Kasumi-1 (cell line): ENCODE results near the gene BIN2.
A peak's percentile ranks its signal among the peaks of the same experiment; 100 is the strongest.
"Not testable (repeated sequence)": the region's sequence is repeated elsewhere in the genome, so short reads cannot be mapped to it uniquely, and the experiment has no call there.

ENCODE experiments used
- DNase-seq, 2 experiments: peaks; one replicate each; lab custom pipeline; 2025; lab: John Stamatoyannopoulos, UW

BIN2 gene

DNA sequence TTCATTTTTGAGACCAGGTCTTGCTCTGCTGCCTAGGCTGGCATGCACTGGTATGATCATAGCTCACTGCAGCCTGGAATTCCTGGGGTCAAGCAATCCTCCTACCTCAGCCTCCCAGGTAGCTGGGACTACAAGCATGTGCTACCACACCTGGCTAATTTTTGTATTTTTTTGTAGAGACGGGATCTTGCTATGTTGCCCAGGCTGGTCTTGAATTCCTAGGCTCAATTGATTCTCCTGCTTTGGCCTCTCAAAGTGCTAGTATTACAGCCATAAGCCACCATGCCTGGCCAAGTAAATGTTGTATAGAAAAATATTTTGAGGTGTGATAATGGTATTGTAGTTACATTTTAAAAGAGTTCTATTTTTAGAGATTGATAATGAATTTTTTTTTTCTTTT lies 12.6 kb downstream of the BIN2 start:
- DNase-seq = no peak

DNA sequence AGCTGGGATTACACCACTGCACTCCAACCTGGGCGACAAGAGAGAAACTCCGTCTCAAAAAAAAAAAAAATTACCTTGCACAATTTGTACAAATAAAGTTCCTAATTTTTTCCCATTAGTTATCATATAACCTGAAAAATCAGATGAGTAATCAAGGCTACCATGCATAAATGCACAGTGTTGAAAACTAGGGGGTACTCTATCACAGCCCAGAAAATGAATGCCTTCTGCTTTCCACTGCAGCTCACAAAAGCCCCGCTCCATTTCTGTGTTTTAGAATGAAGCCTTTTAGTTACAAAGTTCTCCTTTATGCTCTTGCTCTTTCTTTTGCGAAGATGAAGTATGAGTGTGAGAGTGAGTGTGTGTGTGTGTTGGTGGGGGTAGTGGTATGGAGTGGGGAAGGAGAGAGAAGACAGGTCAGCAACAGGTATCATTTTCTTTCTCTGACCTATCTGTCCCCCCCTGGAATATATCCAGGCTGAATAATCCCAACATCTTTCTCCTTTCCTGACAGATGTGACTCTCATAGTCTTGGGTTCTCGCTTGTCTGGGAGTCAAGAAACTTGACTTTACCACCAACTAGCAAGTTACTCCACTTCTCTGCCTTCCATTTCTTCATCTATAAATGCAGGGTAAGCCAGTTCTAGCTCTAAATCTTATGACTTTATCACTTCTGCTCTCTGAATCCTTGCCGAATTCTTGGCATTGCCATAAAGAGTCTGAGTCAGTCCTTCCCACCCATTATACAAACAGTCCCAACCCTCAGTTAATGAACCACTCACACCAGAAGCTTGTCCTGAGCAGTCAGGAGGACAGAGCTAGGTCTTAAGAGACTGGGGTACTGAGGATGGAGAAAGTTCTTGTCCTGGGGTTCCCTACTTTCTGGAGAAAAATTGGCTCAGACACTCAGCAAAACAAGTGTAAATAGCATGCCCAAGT lies 16.1 kb downstream of the BIN2 start:
- DNase-seq = no peak

DNA sequence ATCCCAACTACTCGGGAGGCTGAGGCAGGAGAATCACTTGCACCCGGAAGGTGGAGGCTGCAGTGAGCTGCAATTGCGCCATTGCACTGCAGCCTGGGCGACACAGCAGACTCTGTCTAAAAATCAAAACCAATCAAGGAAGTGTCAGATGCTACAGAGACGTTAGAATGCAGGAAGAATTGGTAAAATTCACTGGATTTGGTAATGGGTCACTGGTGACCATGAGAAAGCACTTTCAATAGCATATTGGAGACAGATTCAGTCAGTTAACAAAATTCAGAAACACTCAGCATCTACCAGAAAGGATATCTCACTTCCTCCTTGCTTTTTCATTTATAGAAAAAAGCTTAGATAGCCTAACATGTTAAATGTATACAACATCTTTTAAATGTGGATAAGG lies 17.5 kb downstream of the BIN2 start:
- DNase-seq = no peak

DNA sequence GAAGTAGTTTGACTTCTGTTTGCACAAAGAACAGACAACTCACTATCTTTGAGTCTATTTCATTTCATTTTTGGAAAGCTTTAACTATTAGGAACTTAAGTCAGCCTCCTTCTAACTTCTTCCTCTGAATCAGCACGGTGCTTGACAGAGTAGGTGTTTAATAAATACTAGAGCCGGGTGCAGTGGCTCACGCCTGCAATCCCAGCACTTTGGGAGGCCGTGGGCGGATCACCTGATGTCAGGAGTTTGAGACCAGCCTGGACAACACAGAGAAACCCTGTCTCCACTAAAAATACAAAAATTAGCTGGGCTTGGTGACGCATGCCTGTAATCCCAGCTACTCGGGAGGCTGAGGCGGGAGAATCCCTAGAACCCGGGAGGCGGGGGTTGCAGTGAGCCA lies 23.2 kb downstream of the BIN2 start:
- not testable (repeated sequence) for DNase-seq

DNA sequence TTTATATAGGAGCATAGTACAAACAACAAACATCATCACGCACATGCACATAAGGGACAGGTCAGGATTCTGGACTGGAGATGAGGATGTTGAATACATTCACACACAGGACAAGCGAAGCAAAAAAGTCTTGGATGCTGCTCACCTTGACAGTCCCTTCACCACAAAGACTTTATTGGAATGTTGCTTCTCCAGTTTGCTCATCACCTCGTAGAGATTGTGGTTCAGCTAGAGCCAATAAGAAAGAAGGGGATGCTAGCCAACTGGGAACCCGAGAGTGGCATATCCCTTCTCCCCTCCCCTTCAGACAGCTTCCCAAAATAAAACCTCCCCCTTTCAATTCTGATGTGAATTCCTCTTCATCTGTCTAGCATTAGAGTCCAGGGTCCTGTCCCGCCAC lies 28.3 kb downstream of the BIN2 start:
- DNase-seq = no peak

DNA sequence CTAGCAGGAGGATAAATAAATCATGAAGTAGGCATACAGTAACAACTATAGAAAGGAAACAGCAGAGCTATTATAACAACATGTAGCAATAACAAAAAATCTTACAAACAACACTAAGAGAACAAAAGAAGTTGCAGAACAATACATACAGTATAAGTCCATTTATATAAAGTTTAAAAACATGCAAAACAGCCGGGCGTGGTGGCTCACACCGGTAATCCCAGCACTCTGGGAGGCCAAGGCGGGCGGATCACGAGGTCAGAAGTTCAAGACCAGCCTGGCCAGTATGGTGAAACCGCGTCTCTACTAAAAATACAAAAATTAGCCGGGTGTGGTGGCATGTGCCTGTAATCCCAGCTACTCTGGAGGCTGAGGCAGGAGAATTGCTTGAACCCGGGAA lies 29.9 kb downstream of the BIN2 start:
- DNase-seq = not testable (repeated sequence)

DNA sequence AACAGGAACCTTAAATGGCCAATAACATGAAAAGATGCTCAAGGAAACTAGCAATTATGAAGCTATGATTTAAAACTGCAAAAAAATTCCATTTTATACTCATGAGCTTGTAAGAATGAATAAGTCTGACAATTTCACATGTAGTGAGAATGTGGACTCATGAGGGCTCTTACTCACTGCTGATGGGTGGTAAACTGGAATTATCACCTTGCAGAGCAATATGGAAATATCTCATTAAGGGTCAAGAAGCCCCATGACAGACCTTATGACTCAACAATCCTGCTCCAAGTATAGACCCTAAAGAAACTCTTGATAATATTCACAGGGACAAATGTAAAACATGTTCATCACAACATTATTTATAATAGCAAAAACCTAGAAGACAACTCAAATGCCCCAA lies 30.3 kb downstream of the BIN2 start:
- DNase-seq = no peak

DNA sequence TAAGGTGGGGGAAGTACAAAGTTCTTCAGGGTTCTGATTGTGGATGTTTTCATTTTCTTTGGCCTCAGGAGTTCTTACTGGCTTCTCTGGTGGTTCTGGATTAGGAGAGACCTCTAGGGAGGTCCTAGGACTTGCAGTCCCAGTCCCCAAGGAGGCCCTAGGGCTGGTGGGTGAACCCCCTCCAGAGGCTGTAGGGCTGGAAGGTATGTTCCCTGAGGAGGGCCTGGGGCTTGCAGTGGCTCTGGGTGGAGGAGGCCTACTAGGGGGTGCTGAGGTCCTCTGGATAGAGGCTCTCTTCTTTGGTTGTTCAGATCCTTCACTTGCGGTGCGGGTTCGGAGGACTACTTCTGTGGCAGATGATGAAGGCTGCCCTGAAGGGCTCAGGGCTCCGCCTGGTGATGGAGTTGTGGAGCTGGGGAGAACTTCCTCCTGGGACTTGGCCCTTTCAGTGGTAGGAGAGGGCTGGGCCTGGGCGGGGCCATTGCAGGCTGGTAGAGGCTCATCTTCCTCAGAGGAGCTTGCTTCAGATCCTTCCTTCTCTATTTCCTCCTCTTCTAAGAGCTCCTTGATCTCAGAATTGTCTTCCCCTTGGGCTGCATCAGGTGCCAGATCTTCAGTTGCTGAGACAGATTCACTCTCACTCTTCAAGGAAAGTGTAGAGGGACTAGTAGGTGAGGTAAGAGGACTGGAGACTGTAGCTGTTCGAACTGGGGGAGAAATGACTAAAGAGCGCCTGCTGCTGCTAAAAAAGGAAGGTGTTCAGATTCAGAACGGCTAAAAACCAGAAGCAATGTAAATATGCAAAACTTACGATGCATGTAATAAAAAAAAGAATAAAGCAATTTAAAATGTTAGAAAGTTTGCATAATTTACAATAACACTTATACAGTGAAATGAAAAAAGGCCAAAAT lies 32.1 kb downstream of the BIN2 start:
- DNase-seq = peak; percentile 82 to 87

DNA sequence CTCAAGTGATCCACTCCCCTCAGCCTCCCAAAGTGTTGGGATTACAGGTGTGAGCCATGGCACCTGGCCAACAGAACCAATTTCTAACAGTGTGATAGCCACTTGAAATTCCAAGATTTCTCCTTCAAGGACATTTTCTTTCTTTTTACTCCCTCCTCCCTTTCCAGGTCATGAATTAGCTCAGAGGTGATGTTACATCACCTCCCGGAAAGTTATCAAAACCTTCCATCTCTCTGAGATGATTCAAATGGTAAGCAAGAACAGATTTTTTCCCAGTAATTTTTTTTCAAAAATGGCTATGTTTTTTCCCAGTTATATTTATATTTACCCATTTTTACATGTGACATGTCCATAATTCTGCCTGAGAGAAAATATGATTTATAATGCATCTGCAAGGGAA lies 38.1 kb downstream of the BIN2 start:
- no peak for DNase-seq

DNA sequence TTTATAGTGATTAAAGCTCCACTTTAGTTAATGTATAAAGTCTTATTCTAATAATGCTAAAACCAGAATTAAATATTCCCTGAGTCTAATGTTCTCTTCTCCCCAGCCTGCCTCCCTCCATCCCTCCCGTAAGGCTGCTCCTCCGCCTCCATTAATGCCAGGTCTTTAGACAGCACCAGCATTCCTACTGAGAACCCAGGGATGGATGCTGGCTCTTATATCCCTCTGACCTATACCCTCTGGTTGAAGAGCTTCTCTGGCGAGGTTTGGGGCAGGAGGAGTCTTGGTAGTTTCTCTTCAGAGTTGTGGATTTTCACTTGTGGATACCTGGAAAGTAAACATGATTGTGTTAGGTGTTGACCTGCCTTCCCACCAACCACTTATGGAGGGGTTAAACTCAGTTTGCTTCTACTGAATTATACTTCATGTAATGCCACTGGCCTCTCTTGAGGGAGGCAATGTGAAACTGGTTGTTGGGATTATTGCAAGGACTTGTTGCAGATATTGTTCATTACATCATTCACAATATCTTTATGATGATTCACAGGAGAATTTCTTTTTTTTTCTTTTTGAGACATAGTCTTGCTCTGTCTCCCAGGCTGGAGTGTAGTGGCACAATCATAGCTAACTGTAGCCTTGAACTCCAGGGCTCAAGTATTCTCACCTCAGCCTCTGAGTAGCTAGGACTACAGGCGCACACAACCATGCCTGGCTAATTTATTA lies 42.6 kb downstream of the BIN2 start:
- DNase-seq = no peak

DNA sequence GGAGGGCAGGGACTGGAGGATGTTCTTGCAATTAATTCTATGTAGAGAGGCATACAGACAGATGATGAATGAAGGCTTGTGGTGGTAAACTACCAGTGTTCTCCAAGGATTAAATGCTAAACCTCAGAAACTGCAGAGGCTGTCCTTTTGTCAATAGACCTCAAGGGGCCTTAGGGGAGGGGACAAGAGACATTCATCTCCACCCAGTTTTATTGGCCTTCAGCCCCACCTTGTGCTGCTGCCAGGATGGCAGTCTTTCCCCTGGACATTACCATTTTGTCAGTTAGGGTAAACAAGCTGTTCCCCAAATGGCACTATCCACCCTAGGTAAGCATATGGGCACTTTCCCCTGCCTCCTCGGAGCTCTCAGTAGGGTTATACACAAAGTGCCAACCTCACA lies 48.9 kb downstream of the BIN2 start:
- no peak for DNase-seq

DNA sequence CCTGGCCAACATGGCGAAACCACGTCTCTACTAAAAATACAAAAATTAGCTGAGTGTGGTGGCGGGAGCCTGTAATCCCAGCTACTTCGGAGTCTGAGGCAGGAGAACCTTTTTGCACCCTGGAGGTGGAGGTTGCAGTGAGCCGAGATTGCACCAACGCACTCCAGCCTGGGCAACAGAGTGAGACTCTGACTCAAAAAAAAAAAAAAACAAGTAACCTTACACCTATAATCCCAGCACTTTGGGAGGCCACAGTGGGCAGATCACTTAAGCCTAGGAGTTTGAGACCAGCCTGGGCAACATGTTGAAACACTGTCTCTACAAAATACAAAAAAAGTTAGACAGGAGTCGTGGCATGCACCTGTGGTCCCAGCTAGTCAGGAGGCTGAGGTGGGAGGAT lies 51.2 kb downstream of the BIN2 start:
- DNase-seq = not testable (repeated sequence)

DNA sequence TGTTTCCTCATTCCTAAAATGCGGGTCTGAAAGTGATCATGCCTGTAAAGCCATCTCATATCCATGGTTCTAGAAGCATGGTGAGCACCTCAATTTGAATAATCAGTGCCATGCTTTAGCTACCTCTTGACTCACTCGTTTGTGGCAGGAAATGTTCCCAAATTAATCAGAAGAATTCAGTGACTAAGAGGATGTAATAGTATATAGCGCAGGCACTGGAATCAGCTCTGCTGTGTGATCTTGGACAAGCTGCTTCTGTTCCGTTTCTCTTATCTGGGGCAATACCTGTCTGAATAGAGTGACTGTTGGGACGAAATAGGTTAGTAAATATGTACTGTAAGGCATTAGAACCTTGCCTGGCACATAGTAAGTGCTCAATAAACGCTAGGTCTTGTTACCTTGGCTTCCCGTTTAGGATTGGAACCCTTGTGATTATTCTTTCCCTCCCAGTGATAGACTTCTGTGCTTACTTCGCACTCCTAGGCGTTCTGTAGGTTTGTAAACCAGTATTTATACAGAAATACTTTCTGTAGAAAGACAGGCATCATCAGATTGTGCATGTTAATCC lies 52.9 kb downstream of the BIN2 start:
- DNase-seq = no peak

DNA sequence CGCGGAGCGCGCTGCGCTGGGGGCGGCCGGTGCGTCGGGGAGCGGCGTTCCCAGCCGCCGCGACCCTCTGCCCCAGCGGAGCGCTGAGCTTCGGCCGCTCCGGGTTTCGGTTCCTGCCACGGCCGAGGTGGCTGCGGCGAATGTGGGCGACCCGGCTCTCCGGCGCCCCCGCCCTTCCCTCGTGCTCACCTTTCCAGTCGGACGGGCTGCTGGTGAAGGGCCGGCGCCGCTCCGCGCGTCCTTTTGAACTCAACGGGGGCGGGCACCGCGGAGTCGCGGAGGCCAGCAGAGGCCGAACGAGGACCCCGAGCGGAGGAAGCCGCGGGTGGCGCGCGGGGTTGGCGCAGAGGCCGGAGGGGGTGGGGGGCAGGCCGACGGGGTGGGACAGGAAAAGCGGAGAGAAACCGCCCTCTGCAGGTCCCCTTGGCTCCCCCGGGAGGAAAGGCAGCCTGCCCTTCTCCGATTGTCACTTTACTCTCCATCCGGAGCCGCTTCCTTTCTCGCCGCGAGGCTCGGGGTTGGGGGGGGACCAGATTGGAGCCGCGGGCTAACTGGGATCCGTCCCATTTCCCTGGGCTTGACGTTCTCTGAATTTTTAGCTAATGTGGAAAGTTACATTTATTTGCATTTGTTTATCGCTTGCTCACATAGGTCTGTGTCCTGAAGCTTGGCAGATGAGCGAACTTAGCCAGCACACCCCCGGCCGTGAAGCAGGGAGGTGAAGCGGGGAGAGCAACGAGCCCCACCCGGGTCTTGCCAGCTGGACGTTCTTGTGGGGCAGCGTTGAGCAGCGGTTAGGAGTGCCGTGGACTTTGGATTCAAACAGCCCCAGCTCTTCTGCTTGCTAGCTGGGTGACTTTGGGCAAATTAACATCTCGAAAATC lies 53.7 kb downstream of the BIN2 start, which contains the start of gene SMAGP:
TSS of gene SMAGP (minus strand) at position 349 of the 884 bp plus-strand sequence. CDS start 1,137 bp downstream, outside the sequence.
- peak; percentile 20 to 31 for DNase-seq

DNA sequence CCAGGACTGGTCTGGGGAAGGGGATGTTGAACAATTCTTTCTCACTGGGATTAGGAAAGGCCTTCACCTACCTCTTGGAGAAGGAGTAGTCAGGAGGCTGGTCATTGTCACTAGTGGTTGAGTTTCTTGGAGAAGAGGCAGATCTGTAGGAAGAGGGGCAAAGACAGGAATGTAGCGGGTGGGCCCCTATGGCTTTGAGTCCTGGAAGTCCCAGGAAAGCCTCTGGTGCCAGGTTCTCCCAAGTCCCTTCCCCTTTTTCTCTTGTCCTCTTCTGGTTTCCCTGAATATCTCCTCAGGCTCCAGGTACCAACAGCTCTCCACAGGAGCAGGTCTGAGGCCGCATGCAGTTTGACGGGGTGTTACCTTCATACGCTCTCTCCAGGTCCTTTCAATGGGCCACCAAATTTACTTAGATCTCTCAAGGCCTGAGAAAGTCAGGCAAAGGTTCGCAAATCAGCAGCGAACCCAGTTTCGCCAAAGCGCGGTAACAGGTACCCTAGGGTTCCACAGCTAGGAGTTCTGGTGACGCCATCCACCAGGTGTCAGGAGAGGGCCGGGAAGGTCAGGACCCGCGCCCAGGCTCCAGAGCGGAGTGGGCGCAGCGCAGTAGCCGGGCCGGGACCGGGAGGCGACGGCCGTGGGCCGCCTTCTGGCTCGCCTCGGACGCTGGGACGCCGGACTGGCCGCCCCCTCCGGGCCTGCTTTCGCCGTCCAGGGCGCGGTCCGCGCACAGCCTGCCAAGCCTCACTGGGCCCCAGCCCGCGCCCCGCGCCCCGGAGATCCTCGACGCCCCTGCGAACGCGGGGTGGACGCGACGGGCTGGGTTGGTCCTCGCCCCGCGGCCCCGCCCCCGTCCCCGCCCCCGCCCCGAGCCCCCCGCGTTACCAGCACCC lies 54.6 kb downstream of the BIN2 start:
- DNase-seq = peak in 1 of 2 experiments; percentile 26

DNA sequence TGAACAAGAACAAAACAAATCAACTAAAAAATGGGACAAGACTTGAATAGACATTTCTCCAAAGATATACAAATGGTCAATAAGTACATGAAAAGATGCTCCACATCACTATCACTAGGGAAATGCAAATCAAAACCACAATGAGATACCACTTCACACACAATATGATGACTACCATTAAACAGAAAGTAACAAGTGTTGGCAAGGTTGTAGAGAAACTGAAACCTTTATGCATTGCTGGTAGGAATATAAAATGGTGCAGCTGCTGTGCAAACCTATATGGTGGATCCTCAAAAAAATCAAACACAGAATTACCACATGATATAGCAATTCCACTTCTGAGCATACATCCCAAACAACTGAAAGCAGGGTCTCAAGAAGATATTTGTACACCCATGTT lies 59.0 kb downstream of the BIN2 start:
- no peak for DNase-seq

DNA sequence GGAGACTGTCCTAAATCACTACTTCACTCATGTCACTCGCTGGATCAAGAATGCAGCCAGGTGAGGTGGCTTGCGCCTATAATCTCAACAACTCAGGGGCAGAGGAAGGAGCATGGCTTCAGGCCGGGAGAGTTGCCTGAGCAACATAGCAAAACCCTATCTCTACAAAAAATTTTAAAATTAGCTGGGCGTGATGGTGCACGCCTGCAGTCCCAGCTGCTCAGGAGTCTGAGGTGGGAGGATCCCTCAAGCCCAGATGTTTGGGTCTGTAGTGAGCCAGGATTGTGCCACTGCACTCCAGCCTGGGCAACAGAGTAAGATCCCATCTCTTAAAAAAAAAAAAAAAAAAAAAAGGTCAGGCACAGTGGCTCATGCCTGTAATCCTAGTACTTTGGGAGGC lies 59.7 kb downstream of the BIN2 start:
- no peak for DNase-seq

DNA sequence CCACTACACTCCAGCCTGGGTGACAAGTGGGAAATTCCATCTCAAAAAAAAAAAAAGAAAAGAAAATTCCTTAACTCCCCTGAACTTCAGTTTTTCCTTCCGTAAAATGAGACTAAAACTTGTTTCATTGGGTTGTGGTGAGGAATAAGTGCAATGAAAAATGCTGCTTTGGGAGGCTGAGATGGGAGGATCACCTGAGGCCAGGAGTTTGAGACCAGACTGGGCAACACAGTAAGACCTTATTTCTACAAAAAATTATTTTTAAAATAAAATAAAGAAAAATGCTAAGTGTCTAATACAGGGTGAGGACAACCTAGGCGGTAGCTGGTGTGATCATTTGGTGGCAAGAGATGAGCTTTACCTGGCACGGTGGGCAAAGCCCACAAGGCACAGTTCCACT lies 60.6 kb downstream of the BIN2 start:
- no peak for DNase-seq

DNA sequence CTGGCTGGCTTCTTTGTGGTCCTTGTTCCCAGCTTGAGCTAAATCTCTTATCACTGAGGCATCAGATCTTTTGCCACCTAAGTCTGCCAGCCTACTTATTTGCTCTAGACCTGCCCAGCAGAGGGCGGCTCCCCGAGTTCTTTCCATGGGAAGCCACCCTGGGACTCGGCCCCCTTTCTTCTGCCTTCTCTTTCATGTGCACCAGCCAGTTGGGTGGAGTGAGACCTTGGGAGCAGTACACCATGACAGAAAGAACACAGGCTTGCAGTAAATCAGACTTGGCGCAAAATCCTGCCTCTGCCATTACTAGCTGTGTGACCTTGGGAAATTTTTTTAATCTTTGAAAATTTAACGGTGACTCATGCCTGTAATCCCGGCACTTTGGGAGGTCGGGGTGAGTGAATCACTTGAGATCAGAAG lies 61.2 kb downstream of the BIN2 start:
- DNase-seq = peak; percentile 72 to 83

DNA sequence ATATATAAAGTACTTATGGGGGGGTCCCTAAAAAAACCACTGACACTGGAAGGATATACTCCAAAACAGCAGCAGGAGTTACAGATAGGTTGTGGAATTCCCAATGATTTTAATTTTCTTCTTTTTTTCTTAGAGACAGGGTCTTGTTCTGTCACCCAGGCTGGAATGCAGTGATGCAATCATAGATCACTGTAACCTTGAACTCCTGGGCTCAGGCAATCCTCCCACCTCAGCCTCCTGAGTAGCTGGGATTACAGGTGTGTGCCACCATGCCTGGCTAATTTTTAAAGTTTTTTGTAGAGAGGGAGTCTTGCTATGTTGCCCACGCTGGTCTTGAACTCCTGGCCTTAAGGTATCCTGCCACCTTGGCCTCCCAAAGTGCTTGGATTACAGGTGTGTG lies 64.4 kb downstream of the BIN2 start:
- DNase-seq = not testable (repeated sequence)
